NT2/D1 (cell line): Measurements from ENCODE around the gene SNX18.

Source experiments
- YY1 ChIP-seq: IDR thresholded peaks from 2 replicates; pipeline ENCODE4 v1.6.1; 2011; ENCODE audit not compliant: insufficient read length, insufficient read depth
- ZNF274 ChIP-seq: IDR thresholded peaks from 2 replicates; pipeline ENCODE4 v1.6.1; 2011; ENCODE audit warnings: mild to moderate bottlenecking, low read depth, low read length

DNA sequence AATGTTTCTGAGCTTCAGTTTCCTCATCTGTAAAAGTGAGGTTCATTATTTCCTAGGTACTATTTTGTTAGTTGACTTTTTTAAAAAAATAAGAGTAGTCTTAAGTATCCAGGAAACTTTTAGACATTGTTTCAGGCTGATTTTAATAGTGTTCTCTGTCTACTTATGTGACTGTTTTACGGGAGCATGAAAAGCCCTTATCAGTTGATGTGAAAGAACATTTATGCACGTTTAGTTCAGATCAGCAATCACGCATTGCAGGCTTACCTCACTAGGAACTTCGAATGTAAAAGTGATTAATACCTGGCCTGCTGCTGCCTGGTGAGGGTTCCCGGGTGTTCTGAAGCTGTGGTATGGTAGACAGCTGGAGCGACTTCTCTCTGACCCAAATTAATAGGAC lies 8.1 kb downstream of the SNX18 start:
- no peak for TF ChIP-seq YY1
- no peak for TF ChIP-seq ZNF274
